NCI-H2081 (cell line): ENCODE measurements around the gene CD48.
"Not testable (repeated sequence)": the region's sequence is repeated elsewhere in the genome, so short reads cannot be mapped to it uniquely, and the experiment has no call there.

Experiments used
- DNase-seq, 2 experiments: peaks; one replicate each; lab custom pipeline; 2025; lab: John Stamatoyannopoulos, UW

CD48 gene

DNA sequence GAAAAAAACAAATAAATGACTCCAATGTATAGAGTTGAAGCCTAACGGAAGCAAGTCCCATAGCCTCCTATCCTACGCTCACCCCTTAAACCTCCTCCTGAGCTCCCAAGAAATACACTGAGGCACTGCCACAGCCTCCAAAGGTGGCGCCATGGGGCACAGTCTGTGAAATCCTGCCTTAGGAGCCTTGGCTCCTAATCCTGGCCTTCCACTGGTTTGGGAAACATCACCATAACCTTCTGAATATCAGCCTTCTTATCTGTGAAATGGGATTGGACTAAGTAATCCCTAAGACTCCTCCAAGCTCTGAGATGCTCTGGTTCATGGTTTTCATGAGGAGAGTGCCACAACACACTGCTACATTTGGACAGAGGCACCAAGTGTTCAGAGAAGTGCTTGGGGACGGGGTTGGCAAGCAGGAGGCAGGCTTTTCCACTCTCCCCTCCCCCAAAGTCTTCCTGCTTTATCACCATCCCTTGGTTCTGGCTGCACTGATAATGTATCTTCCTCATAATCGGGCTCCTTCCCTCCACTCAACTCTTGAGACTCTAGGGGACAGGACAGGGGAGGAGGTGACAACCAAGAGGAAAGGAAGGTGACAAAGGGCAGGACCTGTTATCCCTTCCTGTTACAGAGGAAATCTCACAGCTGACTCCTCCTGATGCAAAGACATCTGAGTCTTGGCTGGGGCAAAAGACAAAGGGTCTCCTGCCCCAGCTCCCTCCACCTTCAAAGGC, 30.2 kb upstream of the CD48 start:
- no peak for DNase-seq

DNA sequence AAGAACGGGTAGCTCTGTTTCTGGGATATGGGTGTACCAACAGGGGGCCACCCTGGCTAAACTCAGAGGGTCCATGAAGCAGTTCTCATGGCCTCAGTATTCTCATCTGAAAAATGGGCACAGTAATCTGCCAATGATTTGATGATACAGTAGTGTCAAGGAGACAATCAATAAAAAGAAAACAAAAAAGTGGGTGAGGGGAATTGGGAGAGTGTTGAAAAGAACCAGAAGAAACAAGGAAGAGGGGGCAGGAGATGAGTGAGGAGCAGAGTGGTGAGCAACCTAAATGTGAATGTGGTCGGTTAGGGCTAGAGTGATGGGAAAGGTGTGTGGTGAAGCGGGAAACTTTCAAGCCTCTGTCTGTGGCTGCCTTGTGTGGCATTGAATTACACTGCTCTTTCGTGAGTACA, 29.5 kb upstream of the CD48 start:
- DNase-seq, result no peak

DNA sequence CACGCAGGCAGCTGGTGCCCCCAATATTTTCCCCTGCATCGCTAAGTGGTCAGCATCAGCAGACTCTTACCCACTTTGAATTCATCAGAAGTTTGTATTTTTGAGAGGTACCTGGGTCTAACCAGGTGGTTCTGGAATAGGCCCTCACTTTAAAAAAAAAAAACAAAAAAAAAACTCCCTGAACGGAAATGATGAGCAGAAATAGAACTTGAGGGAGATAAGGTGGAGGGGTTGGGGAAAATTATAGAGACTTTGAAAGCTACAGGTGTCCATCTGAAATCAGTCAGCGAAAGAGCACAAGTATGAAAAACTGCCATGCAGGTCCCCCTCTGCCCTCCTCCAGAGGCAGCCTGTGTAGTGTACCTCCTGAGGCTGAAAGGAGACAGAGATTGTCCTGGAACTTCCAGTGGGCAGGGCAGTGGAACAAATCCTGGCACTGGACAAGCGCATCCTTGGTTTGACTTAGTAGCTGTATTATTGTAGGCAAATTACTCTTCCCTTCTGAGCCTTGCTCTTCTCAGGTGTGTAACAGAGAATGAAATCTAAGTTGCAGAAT, 28.6 kb upstream of the CD48 start:
- DNase-seq, result no peak

DNA sequence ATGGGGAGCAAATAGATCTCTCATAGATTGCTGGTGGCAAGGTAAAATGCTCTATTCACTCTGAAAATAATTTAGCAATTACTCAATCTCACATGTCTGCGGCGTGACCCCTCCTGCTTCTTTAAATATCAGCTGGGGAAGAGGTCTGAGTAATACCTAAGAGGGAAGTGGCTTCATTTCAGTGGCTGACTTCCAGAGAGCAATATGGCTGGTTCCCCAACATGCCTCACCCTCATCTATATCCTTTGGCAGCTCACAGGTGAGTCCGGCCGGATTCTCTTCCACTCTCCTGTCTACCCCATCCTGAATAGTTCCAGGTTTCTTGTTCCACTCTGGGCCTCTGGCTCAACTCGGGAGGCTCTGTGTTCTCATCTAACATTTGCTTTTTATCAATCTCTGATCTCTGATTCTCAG, 27.5 kb upstream of the CD48 start, which contains the start of gene SLAMF7:
TSS of gene SLAMF7 (plus strand) at position 150 of the 414 bp plus-strand sequence. CDS start at position 205, 55 bp downstream.
- no peak for DNase-seq

DNA sequence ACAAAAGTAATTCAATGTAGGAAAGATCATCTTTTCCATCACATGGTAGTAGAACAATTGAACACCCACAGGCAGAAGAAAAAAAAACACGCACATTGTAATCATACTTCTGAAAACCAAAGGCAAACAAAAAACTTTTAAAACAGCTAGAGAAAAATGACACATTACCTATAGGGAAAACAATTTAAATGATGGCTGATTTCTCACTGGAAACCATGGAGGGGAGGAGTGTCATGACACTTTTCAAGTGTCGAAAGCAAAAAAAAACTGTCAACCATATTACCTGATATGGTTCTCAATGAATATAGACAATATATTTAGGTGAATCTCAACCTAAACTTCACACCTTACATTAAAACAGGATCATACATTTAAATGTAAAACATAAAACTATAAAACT, 26.6 kb upstream of the CD48 start:
- DNase-seq, result no peak

DNA sequence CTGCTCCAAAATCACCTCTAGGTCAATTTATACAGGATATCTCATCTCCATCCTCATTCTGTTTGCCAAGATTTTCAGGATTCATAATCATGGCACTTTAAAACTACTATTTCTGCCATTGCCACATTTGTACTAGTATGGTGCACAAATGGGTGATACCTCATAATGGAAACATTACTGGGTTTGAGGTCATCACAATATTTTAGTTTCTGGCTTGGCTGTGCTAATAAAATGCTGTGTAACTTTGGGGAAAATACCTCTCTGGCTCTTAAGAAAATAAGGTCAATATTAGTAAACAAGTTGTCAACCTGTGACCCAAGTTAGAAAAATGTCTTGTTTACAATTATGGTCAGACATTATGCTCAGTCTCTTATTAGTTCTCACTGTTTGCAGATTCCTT, 22.7 kb upstream of the CD48 start:
- DNase-seq, result no peak

DNA sequence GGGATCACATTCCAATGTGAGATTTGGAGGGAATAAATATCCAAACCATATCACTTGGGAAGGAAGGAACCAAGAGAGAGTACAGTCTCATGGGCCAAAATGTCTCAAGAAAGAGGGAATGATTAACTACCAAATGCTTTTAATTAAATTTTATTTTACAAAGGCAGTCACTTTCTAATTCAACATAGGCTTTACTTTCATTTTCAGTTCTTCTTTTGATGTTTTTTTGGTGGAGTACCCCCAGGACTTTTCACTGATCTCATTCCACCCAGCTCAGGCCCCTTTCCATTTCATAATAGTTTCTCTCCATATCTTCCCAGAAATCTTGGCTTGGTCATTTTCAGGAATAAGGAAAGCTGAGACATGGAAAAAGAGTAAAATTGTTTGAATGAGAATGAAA, 22.3 kb upstream of the CD48 start:
- DNase-seq, result no peak

DNA sequence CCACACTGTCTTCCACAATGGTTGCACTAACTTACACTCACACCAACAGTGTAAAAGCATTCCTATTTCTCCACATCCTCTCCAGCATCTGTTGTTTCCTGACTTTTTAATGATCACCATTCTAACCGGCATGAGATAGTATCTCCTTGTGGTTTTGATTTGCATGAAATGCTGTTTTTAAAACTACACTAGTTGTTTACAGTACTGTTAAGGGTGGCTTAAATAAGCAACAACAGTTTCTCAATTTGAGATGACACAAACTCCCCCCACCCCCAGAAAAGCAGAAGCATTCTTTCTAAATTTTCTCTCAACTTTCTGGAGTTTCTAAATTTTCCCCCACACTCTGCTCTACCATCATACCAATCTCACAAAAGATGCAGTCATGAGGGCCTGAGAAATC, 20.4 kb upstream of the CD48 start:
- DNase-seq, result no peak

DNA sequence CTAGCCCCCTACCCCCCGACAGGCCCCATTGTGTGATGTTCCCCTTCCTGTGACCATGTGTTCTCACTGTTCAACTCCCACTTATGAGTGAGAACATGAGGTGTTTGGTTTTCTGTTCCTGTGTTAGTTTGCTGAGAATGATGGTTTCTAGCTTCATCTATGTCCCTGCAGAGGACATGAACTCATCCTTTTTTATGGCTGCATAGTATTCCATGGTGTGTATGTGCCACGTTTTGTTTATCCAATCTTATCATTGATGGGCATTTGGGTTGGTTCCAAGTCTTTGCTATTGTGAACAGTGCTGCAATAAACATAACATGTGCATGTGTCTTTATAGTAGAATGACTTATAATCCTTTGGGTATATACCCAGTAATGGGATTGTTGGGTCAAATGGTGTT, 19.9 kb upstream of the CD48 start:
- DNase-seq, result not testable (repeated sequence)

DNA sequence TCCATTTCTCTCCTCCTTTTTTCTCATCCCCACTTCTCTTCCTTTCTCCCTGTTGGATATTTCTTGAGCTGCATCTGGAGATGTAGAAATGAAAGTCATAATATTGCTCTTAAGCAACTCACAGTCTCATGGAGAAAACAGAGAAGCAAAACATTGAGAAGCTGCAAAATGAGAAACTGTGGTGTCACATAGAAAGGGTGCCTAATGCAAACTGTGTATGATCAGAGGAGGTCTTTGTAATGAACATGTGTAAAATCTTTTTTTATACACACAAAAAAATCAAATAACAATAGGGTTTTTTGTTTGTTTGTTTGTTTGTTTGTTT, 15.7 kb upstream of the CD48 start:
- no peak for DNase-seq

DNA sequence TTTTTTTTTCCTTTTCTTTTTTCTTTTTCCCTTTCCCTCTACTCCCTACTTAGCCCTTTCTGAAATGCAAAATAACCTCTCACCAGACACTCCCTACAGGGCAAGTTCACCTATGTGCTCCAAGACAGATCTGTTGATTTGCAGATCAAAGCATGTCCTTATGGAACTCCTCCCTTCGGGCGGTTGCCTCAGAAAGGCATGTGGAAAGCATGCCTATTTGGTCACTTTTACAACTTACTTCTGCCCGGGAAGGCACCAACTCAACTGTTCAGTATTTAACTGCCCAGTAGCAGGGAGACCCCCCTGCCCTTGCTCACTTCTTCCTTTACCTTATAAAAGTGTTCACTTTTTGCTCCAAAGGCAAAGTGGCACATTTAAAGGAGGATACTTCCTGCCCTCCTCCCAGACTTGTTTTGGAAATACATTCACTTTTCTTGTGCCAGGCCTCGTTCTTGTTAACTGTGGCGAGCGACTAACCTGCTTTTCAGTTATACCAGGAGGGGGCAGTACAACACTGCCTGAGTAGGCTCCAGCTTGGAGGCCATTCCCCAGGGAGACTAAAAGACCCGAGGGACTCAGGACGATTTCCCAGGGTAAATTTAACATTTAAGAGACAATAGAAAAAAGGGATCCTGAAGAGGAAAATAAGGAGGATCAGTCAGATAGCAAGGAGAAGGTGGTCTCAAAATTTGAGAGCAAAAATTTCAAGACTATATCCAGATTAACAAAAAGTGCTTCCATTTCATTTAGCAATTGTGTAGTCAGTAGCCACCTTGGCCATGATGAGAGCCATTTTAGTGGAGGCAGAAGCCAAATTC, 15.1 kb upstream of the CD48 start:
- peak; percentile 49 to 62 for DNase-seq

DNA sequence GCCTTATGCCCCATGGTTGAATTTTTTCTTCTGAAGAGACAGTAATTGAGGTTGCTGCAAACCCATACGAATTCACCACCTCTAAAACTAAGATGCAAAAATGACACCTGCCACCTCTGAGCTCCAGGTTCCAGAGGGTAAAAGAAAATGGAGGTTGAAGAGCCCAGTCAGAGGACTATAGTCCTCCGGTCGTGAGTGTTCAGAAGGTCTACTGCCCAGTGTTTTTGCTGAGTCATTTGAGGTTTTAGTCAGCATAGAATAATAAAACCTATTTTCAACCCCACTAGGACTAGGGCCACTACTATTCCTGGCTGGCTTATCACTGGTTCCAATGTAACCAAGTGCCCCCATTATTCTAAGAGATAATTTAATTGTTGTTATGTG, 14.5 kb upstream of the CD48 start:
- DNase-seq, result no peak

DNA sequence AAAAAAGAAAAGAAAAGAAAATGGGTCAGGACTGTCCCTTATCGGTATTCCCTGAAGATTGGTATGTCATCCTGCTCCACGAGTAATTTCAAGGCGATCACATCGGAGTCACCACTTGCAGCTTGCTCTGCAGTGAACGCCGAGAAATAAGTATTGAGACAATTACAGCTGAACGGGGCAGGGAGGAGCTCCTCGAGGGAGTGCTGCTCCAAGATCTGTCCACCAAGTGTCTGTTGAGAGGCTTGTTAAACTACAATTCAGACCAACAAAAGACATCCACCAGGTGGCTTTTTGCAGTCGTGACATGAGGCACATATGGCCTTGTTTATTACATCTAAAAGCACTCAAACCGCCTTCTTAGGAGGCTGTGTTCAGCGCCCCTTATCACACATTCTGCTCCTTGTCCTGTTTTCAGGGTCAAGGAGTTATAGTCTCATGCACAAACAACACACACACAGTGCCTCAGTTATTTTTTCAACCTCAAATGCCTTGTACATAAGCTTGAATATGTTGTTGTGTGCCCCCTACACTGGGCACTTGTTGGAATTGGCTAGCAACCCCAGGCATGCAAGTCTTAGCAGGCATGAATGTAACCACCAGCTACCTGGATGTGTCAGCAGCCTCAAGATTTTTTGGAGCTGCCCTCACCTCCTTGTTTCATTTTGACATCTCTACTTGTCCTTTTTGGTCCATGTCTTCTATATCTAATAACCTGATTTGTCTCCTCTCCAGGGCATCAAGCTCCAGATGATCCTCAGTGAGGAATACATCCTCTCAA, 13.0 kb upstream of the CD48 start:
- DNase-seq, result no peak

DNA sequence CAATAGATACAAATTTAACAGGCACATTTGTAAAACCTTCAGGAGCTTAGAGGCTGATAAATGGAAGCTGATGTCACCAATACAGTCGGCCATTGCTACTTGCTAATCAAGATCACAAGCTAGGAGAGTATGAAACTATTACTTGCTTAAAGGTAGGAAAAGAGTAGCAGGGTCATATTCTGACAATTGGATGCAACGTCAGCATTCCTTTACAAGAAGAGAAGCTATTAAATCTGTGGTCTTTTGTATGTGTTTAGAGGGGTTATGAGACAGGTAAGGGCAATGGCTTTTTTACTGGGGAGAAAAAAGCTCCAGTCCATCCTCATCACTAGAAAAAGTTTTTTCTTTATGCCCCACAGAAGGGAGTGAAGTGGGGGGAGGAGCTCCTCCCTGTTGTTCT, 11.7 kb upstream of the CD48 start:
- DNase-seq, result no peak

DNA sequence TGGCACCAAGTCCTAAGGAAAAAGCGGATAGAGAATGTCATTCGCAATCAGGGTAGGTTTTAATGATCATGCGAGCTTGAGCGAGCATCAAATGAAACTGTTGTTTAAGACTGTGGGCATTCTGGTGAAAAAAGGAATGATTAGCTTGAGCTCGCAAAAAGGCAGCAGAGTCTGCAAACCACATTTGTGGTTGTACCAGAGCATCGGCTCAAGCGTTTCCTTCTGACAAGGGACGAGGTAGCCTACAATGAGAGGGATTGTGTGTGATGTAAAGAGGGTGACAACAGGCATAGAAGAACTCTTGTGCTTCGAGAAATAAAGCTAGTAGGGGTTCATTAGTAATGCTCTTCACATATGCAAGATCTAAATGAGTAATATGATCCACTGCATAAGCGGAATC, 11.1 kb upstream of the CD48 start:
- no peak for DNase-seq

DNA sequence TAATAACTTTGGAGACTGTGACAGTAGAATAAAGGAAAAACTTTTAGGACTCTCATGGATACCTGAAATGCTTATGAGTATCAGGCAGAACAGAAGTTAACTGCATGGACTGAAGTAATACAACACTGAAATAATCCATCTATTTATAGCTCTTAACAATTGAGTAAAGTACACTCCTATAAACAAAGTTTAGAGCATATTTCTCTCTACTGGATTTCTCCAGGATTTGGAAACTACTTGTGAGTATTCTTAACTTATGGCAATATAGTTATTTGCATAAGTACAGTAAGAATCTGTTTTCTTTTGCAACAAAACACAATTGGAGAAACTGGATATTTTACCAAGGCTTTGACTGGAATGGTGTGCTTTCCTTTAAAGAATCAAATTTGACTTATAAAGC, 9.9 kb upstream of the CD48 start:
- no peak for DNase-seq

DNA sequence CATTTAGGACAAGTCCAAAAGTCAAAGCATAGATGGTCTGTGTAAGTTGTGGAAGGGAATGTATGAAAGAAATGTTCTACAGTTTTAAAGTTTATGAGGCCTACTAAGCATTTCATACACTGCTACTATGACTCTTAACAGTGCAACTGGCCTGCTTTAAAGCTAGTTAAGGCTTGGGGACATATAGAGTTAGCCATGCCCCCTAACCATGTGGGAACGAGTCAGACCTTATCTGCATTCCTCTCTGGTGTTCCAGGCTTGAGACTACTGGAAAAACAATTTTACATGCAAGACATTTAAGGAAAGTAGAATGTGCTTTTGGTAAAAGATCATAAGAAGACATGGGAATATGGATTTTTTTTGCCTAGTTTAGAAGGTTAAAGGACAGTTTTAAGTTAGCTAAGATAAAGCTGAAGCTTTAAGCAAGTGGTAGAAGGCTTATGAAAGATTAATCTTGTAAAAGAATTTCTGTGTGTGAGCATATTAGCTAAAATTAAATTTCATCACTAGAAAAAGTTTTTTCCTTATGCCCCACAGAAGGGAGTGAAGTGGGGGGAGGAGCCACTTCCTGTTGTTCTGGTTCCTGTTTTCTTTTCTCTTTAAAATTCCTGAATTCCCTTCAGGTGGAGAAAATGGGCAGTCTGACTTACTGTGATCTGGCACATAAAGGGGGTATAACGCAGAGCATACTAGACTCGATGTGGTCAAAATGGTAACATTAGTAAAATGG, 8.9 kb upstream of the CD48 start:
- DNase-seq, result no peak

DNA sequence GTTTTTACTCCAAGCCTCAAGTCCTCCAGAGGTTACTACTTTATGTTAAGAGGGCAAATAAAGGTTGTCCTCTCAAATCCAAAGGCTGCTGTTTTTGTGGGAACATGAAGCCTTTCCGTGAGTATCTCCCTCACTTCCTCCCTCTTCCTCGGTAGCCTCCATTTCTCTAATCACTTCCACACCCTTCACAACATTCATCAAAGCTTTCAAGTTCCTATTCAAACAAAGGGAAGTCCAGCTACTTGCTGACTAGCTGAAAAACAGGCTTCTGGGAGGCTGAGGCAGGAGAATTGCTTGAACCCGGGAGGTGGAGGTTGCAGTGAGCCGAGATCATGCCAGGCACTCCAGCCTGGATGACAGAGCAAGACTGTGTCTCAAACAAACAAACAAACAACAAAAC, 6.6 kb upstream of the CD48 start:
- no peak for DNase-seq

DNA sequence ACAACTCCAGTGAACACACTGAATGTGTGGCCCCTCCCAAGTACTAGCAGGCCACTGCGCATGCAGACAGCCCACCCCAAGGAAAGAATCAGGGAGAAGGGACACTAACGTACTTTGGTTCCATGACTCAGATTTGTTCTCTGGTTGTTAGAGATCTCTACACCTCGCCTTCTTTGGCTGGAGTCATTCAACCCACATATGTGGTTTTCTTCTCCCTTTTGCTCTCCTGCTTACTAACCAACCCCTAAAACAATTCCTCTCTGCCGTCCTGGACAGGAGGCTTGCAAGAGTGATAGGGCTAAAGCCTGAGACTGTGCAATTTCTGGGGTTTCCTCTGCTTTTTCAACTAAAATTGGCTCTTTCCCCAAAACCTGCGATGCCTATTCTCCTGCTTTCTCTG, 5.7 kb upstream of the CD48 start:
- DNase-seq, result no peak

DNA sequence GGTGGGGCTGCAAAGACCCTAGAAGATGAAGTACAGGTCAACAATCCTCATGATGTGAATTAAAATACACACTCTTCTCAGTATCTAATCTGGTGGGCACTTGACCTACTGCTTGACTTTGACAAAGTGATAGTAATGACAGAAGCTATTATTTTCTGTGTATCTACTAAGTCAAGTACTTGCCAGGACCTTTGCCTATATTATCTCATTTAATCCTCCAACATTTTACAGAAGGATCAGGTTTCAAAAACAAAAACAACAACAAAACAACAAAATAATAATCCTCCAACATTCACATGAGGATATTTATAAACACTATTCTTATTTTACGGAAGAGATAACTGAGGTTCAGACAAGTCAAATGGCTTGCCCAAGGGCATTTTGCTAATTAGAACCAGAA, 4.4 kb upstream of the CD48 start:
- no peak for DNase-seq

DNA sequence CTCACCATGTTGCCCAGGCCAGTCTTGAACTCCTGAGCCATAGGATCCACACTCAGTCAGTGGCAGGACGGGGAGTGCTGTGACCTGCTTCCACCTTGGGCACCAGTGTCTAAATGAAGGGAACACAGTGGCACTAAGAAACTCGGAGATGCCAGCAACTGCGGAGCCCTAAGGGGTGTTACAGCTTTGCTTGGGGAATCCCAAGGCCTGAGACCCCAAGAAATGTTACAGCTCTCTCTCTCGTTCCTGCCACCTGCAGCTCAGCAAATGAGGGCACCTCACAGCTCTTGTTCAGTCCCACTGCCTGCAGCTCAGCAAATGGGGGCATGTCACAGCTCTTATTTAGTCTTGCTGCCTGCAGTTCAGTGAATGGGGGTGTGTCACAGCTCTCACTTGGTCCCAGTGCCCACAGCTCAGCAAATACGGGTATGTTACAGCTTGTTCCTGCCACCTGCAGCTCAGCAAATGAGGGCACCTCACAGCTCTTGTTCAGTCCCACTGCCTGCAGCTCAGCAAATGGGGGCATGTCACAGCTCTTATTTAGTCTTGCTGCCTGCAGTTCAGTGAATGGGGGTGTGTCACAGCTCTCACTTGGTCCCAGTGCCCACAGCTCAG, 2.5 kb upstream of the CD48 start:
- not testable (repeated sequence) for DNase-seq
